NCI-H1694 treated with DMSO at 0.1 percent for 48 hours (cell line): Measurements from ENCODE around the gene CHCHD3.

Source experiments
- DNase-seq: peaks from one replicate; lab custom pipeline; 2025; lab: John Stamatoyannopoulos, UW

CHCHD3 gene

GRCh38 chr7:133081599-133082389, at the start of gene CHCHD3:
Gene CHCHD3 (minus strand): TSS chr7:133082090. CDS start chr7:133081937, 153 bp downstream.
- DNase-seq, result peak; percentile 98

GRCh38 chr7:133130166-133130565, 48.3 kb upstream of the CHCHD3 start:
- no peak for DNase-seq

GRCh38 chr7:133126422-133126821, 44.5 kb upstream of the CHCHD3 start:
- DNase-seq, result no peak

- no peak for DNase-seq
Measured at GRCh38 chr7:133124974-133125373, 43.1 kb upstream of the CHCHD3 start.

- DNase-seq, result no peak
Measured at GRCh38 chr7:133121175-133121844, 39.4 kb upstream of the CHCHD3 start.

- DNase-seq, result no peak
Measured at GRCh38 chr7:133119067-133119466, 37.2 kb upstream of the CHCHD3 start.

- DNase-seq, result peak; percentile 22
Measured at GRCh38 chr7:133118261-133118660, 36.4 kb upstream of the CHCHD3 start.

- peak; percentile 40 for DNase-seq
Measured at GRCh38 chr7:133117452-133117851, 35.6 kb upstream of the CHCHD3 start.

- DNase-seq, result no peak
Measured at GRCh38 chr7:133115596-133115995, 33.7 kb upstream of the CHCHD3 start.

- no peak for DNase-seq
Measured at GRCh38 chr7:133114519-133114918, 32.6 kb upstream of the CHCHD3 start.

GRCh38 chr7:133112976-133113375, 31.1 kb upstream of the CHCHD3 start:
- no peak for DNase-seq

GRCh38 chr7:133112335-133112734, 30.4 kb upstream of the CHCHD3 start:
- no peak for DNase-seq

GRCh38 chr7:133110312-133110711, 28.4 kb upstream of the CHCHD3 start:
- no peak for DNase-seq

GRCh38 chr7:133109816-133110215, 27.9 kb upstream of the CHCHD3 start:
- DNase-seq, result no peak

- DNase-seq, result no peak
Measured at GRCh38 chr7:133108023-133108422, 26.1 kb upstream of the CHCHD3 start.

- no peak for DNase-seq
Measured at GRCh38 chr7:133102276-133103060, 20.6 kb upstream of the CHCHD3 start.

- DNase-seq, result no peak
Measured at GRCh38 chr7:133099633-133100286, 17.9 kb upstream of the CHCHD3 start.

GRCh38 chr7:133095119-133095671, 13.3 kb upstream of the CHCHD3 start:
- no peak for DNase-seq

GRCh38 chr7:133091943-133092464, 10.1 kb upstream of the CHCHD3 start:
- no peak for DNase-seq

- DNase-seq, result no peak
Measured at GRCh38 chr7:133082390-133082766, 488 bp upstream of the CHCHD3 start.

- DNase-seq, result no peak
Measured at GRCh38 chr7:133081119-133081598, 731 bp downstream of the CHCHD3 start.
